ENCODE measurements around the gene PFN1. TPM values are rescaled to one million over a fixed set of nuclear protein-coding genes. Genes with fewer than 3 reads are reported as not detected.

The PFN1 gene
- total RNA-seq, 1 experiment from 2014 or later: 1,480 TPM

GRCh38 chr17:4902540-4902939, 45.8 kb downstream of the PFN1 start:
- H3K27me3 ChIP-seq (ENCODE audit: control insufficient read depth, insufficient read depth, low read length): peaks cover 22% of the 10 kb centered on the region; the same call in 1 of the 2 replicates
- DNase-seq: peak; percentile 18
- no peaks in the 10 kb centered on the region for H3K36me3 ChIP-seq (replicated peaks; ENCODE audit: control insufficient read depth, insufficient read depth, low read length)
- H3K4me3 ChIP-seq (ENCODE audit: insufficient read depth, low read depth, low read length): no peak overlapping the region

GRCh38 chr17:4901648-4902344, 46.5 kb downstream of the PFN1 start:
- Histone ChIP-seq H3K4me3 (ENCODE audit: insufficient read depth, low read depth, low read length) (peak overlapping the region; percentile 19; the same call in 1 of the 2 replicates), H3K36me3 (replicated peaks; ENCODE audit: control insufficient read depth, insufficient read depth, low read length) (0 out of 2 replicates have a peak, but pooled peaks cover under 1% of the 10 kb centered on the region), H3K27me3 (ENCODE audit: control insufficient read depth, insufficient read depth, low read length) (peaks cover 22% of the 10 kb centered on the region; the same call in 1 of the 2 replicates)
- DNase-seq: peak; percentile 87

- H3K36me3 ChIP-seq (replicated peaks; ENCODE audit: control insufficient read depth, insufficient read depth, low read length): peaks cover 6% of the 10 kb centered on the region
- H3K4me3 ChIP-seq (ENCODE audit: insufficient read depth, low read depth, low read length): peak overlapping the region; percentile 64
- peaks cover 22% of the 10 kb centered on the region; the same call in 1 of the 2 replicates for H3K27me3 ChIP-seq (ENCODE audit: control insufficient read depth, insufficient read depth, low read length)
- DNase-seq: no peak
Measured at GRCh38 chr17:4901108-4901647, 47.2 kb downstream of the PFN1 start.

- Histone ChIP-seq H3K4me3 (ENCODE audit: insufficient read depth, low read depth, low read length) (peak overlapping the region; percentile 64), H3K27me3 (ENCODE audit: control insufficient read depth, insufficient read depth, low read length) (peaks cover 22% of the 10 kb centered on the region; the same call in 1 of the 2 replicates), H3K36me3 (replicated peaks; ENCODE audit: control insufficient read depth, insufficient read depth, low read length) (peaks cover 6% of the 10 kb centered on the region)
- DNase-seq: peak; percentile 93
Measured at GRCh38 chr17:4900231-4901107, 47.9 kb downstream of the PFN1 start.

GRCh38 chr17:4899341-4900230, 48.7 kb downstream of the PFN1 start, which contains the start of gene C17orf107:
Gene C17orf107 (plus strand): TSS chr17:4899536. CDS start chr17:4899763, 227 bp downstream.
- DNase-seq: peak; percentile 75
- Histone ChIP-seq H3K4me3 (ENCODE audit: insufficient read depth, low read depth, low read length) (peak within 1 kb of the TSS; percentile 64), H3K36me3 (replicated peaks; ENCODE audit: control insufficient read depth, insufficient read depth, low read length) (peaks cover 13% of the 10 kb centered on the region), H3K27me3 (ENCODE audit: control insufficient read depth, insufficient read depth, low read length) (peaks cover 22% of the 10 kb centered on the region; the same call in 1 of the 2 replicates)

- H3K4me3 ChIP-seq (ENCODE audit: insufficient read depth, low read depth, low read length): peak overlapping the region; percentile 64
- no peak for DNase-seq
- H3K27me3 ChIP-seq (ENCODE audit: control insufficient read depth, insufficient read depth, low read length): peaks cover 22% of the 10 kb centered on the region; the same call in 1 of the 2 replicates
- H3K36me3 ChIP-seq (replicated peaks; ENCODE audit: control insufficient read depth, insufficient read depth, low read length): peaks cover 16% of the 10 kb centered on the region
Measured at GRCh38 chr17:4898927-4899326, 49.4 kb downstream of the PFN1 start.

- DNase-seq: peak; percentile 16
- H3K36me3 ChIP-seq (replicated peaks; ENCODE audit: control insufficient read depth, insufficient read depth, low read length): peaks cover 16% of the 10 kb centered on the region
- peak overlapping the region; percentile 64; the same call in 1 of the 2 replicates for H3K4me3 ChIP-seq (ENCODE audit: insufficient read depth, low read depth, low read length)
- peaks cover 22% of the 10 kb centered on the region; the same call in 1 of the 2 replicates for H3K27me3 ChIP-seq (ENCODE audit: control insufficient read depth, insufficient read depth, low read length)
Measured at GRCh38 chr17:4898351-4898750, 50.0 kb downstream of the PFN1 start.

- peaks cover 16% of the 10 kb centered on the region for H3K36me3 ChIP-seq (replicated peaks; ENCODE audit: control insufficient read depth, insufficient read depth, low read length)
- H3K4me3 ChIP-seq (ENCODE audit: insufficient read depth, low read depth, low read length): no peak overlapping the region
- DNase-seq: peak; percentile 22
- H3K27me3 ChIP-seq (ENCODE audit: control insufficient read depth, insufficient read depth, low read length): peaks cover 22% of the 10 kb centered on the region; the same call in 1 of the 2 replicates
Measured at GRCh38 chr17:4897785-4898184, 50.5 kb downstream of the PFN1 start.

GRCh38 chr17:4897198-4897687, 51.1 kb downstream of the PFN1 start:
- H3K27me3 ChIP-seq (ENCODE audit: control insufficient read depth, insufficient read depth, low read length): peaks cover 22% of the 10 kb centered on the region; the same call in 1 of the 2 replicates
- H3K36me3 ChIP-seq (replicated peaks; ENCODE audit: control insufficient read depth, insufficient read depth, low read length): peaks cover 16% of the 10 kb centered on the region
- H3K4me3 ChIP-seq (ENCODE audit: insufficient read depth, low read depth, low read length): no peak overlapping the region
- peak; percentile 35 for DNase-seq

- H3K4me3 ChIP-seq (ENCODE audit: insufficient read depth, low read depth, low read length): no peak overlapping the region
- DNase-seq: peak; percentile 60
- peaks cover 16% of the 10 kb centered on the region for H3K36me3 ChIP-seq (replicated peaks; ENCODE audit: control insufficient read depth, insufficient read depth, low read length)
- H3K27me3 ChIP-seq (ENCODE audit: control insufficient read depth, insufficient read depth, low read length): peaks cover 20% of the 10 kb centered on the region; the same call in 1 of the 2 replicates
Measured at GRCh38 chr17:4896332-4897197, 51.8 kb downstream of the PFN1 start.

- Histone ChIP-seq H3K27me3 (ENCODE audit: control insufficient read depth, insufficient read depth, low read length) (peaks cover 15% of the 10 kb centered on the region; the same call in 1 of the 2 replicates), H3K4me3 (ENCODE audit: insufficient read depth, low read depth, low read length) (no peak overlapping the region), H3K36me3 (replicated peaks; ENCODE audit: control insufficient read depth, insufficient read depth, low read length) (peaks cover 21% of the 10 kb centered on the region)
- peak; percentile 91 for DNase-seq
Measured at GRCh38 chr17:4895657-4896331, 52.5 kb downstream of the PFN1 start.

Measured in H7 (cell line).